Astrocyte (in vitro differentiated cells and primary cell): ENCODE measurements around the gene AGBL4.

ENCODE experiments used
- EZH2 ChIP-seq: IDR thresholded peaks from 2 replicates; pipeline ENCODE4 v1.6.1; 2012; ENCODE audit warnings: mild to moderate bottlenecking, low read length, inconsistent platforms; ENCODE audit not compliant: insufficient read depth
- TF ChIP-seq, protein P1 (sequence below): IDR thresholded peaks from 2 replicates; pipeline ENCODE4 v1.5.1; 2011; ENCODE audit warnings: low read depth, mild to moderate bottlenecking, inconsistent platforms, low read length, moderate library complexity; ENCODE audit not compliant: insufficient read depth

- TF ChIP-seq EZH2 = no peak
- TF ChIP-seq, protein P1, sequence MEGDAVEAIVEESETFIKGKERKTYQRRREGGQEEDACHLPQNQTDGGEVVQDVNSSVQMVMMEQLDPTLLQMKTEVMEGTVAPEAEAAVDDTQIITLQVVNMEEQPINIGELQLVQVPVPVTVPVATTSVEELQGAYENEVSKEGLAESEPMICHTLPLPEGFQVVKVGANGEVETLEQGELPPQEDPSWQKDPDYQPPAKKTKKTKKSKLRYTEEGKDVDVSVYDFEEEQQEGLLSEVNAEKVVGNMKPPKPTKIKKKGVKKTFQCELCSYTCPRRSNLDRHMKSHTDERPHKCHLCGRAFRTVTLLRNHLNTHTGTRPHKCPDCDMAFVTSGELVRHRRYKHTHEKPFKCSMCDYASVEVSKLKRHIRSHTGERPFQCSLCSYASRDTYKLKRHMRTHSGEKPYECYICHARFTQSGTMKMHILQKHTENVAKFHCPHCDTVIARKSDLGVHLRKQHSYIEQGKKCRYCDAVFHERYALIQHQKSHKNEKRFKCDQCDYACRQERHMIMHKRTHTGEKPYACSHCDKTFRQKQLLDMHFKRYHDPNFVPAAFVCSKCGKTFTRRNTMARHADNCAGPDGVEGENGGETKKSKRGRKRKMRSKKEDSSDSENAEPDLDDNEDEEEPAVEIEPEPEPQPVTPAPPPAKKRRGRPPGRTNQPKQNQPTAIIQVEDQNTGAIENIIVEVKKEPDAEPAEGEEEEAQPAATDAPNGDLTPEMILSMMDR = no peak
Measured at GRCh38 chr1:48882020-48882419, 1141.7 kb downstream of the AGBL4 start.
